ENCODE data around the gene RRAGB.

DNA sequence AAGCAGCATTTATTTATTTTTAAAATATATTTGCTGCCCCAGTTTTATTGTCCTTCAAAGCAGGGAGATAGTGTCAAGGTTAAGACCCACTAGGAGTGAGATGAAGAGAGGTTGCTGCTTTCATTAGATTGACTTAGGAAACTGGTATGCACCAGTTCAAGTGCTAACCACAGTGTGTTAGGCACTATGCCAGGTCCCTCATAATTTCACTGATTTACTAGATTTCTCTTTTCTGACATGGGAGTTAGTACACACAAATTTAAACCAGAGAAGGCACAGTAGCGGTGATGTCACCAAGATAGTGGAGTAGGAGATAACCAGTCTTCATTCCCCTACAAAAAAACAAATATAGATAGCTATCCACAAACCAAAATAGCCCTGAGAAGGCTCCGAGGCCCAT is 14.3 kb downstream of the RRAGB start:
- TF ChIP-seq, protein P1, sequence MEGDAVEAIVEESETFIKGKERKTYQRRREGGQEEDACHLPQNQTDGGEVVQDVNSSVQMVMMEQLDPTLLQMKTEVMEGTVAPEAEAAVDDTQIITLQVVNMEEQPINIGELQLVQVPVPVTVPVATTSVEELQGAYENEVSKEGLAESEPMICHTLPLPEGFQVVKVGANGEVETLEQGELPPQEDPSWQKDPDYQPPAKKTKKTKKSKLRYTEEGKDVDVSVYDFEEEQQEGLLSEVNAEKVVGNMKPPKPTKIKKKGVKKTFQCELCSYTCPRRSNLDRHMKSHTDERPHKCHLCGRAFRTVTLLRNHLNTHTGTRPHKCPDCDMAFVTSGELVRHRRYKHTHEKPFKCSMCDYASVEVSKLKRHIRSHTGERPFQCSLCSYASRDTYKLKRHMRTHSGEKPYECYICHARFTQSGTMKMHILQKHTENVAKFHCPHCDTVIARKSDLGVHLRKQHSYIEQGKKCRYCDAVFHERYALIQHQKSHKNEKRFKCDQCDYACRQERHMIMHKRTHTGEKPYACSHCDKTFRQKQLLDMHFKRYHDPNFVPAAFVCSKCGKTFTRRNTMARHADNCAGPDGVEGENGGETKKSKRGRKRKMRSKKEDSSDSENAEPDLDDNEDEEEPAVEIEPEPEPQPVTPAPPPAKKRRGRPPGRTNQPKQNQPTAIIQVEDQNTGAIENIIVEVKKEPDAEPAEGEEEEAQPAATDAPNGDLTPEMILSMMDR (IDR thresholded peaks at IDR 0.05; ENCODE audit: insufficient read depth, low read length): no peak
- TF ChIP-seq GABPA (IDR thresholded peaks at IDR 0.05; ENCODE audit: low read depth) (no peak), POLR2AphosphoS5 (IDR thresholded peaks at IDR 0.05; ENCODE audit: low read depth) (no peak), REST (IDR thresholded peaks at IDR 0.05; ENCODE audit: insufficient replicate concordance, low read depth) (no peak), SPI1 (IDR thresholded peaks at IDR 0.05; ENCODE audit: borderline replicate concordance, low read depth) (no peak)

Measured in HL-60 (cell line).